A204.1 (cell line): ENCODE results near the gene POLR2E.
"Not testable (repeated sequence)": the region's sequence is repeated elsewhere in the genome, so short reads cannot be mapped to it uniquely, and the experiment has no call there.

ENCODE experiments used
- FAIRE-seq: peaks from 2 replicates; lab custom pipeline; 2012; peaks lifted over from hg19 to GRCh38; lab: Jason Lieb, UNC

POLR2E gene

GRCh38 chr19:1125601-1126467 is 30.7 kb upstream of the POLR2E start:
- no peak for FAIRE-seq

GRCh38 chr19:1123885-1124677 is 28.9 kb upstream of the POLR2E start:
- no peak for FAIRE-seq

- no peak for FAIRE-seq
Observed at GRCh38 chr19:1123381-1123780, 28.2 kb upstream of the POLR2E start.

- FAIRE-seq: no peak
Observed at GRCh38 chr19:1122972-1123363, 27.8 kb upstream of the POLR2E start.

- no peak for FAIRE-seq
Observed at GRCh38 chr19:1122021-1122971, 27.1 kb upstream of the POLR2E start.

GRCh38 chr19:1121395-1121794 is 26.2 kb upstream of the POLR2E start:
- no peak for FAIRE-seq

- FAIRE-seq: no peak
Observed at GRCh38 chr19:1119475-1120217, 24.5 kb upstream of the POLR2E start.

- no peak for FAIRE-seq
Observed at GRCh38 chr19:1118999-1119398, 23.8 kb upstream of the POLR2E start.

GRCh38 chr19:1117654-1118053 is 22.5 kb upstream of the POLR2E start:
- no peak for FAIRE-seq

- FAIRE-seq: no peak
Observed at GRCh38 chr19:1116726-1117581, 21.8 kb upstream of the POLR2E start.

- FAIRE-seq: no peak
Observed at GRCh38 chr19:1115646-1116420, 20.7 kb upstream of the POLR2E start.

GRCh38 chr19:1114728-1115127 is 19.6 kb upstream of the POLR2E start:
- FAIRE-seq: not testable (repeated sequence)

GRCh38 chr19:1113986-1114483 is 18.9 kb upstream of the POLR2E start:
- no peak for FAIRE-seq

GRCh38 chr19:1113030-1113985 is 18.1 kb upstream of the POLR2E start:
- FAIRE-seq: no peak

- no peak for FAIRE-seq
Observed at GRCh38 chr19:1112268-1113029, 17.3 kb upstream of the POLR2E start.

GRCh38 chr19:1111641-1112267 is 16.6 kb upstream of the POLR2E start:
- no peak for FAIRE-seq
